ENCODE data around the gene PLCXD3.

GRCh38 chr5:41425736-41426135 is 84.7 kb downstream of the PLCXD3 start:
- TF ChIP-seq YY1 (IDR thresholded peaks at IDR 0.05; ENCODE audit: low read depth) (no peak), EP300 (IDR thresholded peaks at IDR 0.05; ENCODE audit: borderline replicate concordance in 1 of 2, low read depth in 1 of 2, low read length in 1 of 2) (no peak), CTCF (IDR thresholded peaks at IDR 0.05) (no peak), NRF1 (IDR thresholded peaks at IDR 0.05; ENCODE audit: low read depth, low read length) (no peak), GABPA (IDR thresholded peaks at IDR 0.05; ENCODE audit: low read depth) (no peak), RAD21 (IDR thresholded peaks at IDR 0.05; ENCODE audit: low read length) (no peak), TAF1 (IDR thresholded peaks at IDR 0.05; ENCODE audit: borderline replicate concordance, low read depth, low read length) (no peak), RCOR1 (IDR thresholded peaks at IDR 0.05; ENCODE audit: low read length) (no peak), ZBTB33 (IDR thresholded peaks at IDR 0.05; ENCODE audit: borderline replicate concordance, low read depth) (no peak), FOXM1 (IDR thresholded peaks at IDR 0.05; ENCODE audit: low read depth) (no peak), POLR2AphosphoS5 (IDR thresholded peaks at IDR 0.05; ENCODE audit: low read depth, low read length) (no peak), MXI1 (IDR thresholded peaks at IDR 0.05; ENCODE audit: low read depth, low read length) (no peak), JUND (IDR thresholded peaks at IDR 0.05) (no peak), SMC3 (IDR thresholded peaks at IDR 0.05; ENCODE audit: low read depth, low read length) (no peak)

Measured in SK-N-SH (cell line).